BJ (cell line): ENCODE results near the gene RCN1. TPM values are rescaled to one million over a fixed set of nuclear protein-coding genes. Genes with fewer than 3 reads are reported as not detected.

ENCODE experiments used
- CTCF ChIA-PET: fragments of 350-600 bp; formaldehyde crosslinking; extraction: SDS; loops from one replicate; lab custom pipeline; 2021; ENCODE audit warnings: antibody characterized with exemption, inconsistent platforms; lab: Yijun Ruan, JAX
- POLR2A ChIA-PET: fragments of 300-600 bp; sonication (Branson Sonifier 250); formaldehyde crosslinking; extraction: SDS; loops from one replicate; lab custom pipeline; 2021; ENCODE audit warnings: antibody characterized with exemption; lab: Charles Lee
- DNase-seq: peaks from one replicate; pipeline ENCODE4 v3.0.0-alpha.2; 2011; ENCODE audit warnings: low read depth
- H3K27me3 ChIP-seq: 2 replicates; pipeline ENCODE4 v1.6.0; 2011; ENCODE audit warnings: low read length; ENCODE audit not compliant: control insufficient read depth, insufficient read depth
- H3K36me3 ChIP-seq: 2 replicates; pipeline ENCODE4 v1.5.1; 2011; ENCODE audit warnings: low read length; ENCODE audit not compliant: control insufficient read depth, insufficient read depth
- H3K4me3 ChIP-seq: 2 replicates; pipeline ENCODE4 v1.5.1; 2011; ENCODE audit warnings: low read depth, mild to moderate bottlenecking, control low read depth, low read length
- polyA plus RNA-seq: library from polyadenylated mRNA; depleted of rRNA; stranded (reverse); fragments of >200 nt; gene quantifications from 2 replicates; pipeline ENCODE4 v1.2.3, GENCODE V29; 2011
- TF ChIP-seq, protein P1 (sequence below): IDR thresholded peaks from 2 replicates; pipeline ENCODE4 v1.5.1; 2011; ENCODE audit warnings: low read depth, mild to moderate bottlenecking, control low read depth, inconsistent platforms, low read length, moderate library complexity; ENCODE audit not compliant: insufficient read depth

RCN1 gene
- polyA plus RNA-seq, 1 experiment = 131 TPM

DNA sequence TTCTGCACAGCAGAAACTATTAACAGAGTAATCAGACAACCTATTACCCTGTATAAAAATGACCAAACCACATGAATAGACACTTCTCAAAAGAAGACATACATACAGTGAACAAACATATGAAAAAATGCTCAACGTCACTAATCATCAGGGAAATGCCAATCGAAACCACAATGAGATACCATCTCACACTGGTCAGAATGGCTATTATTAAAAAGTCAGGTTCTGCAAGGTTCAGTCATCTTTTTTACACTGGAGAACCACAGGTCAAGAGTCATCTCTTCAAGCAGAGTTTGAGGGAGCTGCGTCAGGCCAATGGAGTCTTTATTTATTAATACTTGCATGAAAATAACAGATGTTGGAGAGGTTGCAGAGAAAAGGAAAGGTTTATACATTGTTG is 40.4 kb downstream of the RCN1 start:
- CTCF ChIA-PET = no interaction called here
- Histone ChIP-seq H3K36me3 (no peaks in the 10 kb centered on the region), H3K4me3 (no peak overlapping the region), H3K27me3 (peaks cover 3% of the 10 kb centered on the region)
- DNase-seq = no peak
- TF ChIP-seq, protein P1, sequence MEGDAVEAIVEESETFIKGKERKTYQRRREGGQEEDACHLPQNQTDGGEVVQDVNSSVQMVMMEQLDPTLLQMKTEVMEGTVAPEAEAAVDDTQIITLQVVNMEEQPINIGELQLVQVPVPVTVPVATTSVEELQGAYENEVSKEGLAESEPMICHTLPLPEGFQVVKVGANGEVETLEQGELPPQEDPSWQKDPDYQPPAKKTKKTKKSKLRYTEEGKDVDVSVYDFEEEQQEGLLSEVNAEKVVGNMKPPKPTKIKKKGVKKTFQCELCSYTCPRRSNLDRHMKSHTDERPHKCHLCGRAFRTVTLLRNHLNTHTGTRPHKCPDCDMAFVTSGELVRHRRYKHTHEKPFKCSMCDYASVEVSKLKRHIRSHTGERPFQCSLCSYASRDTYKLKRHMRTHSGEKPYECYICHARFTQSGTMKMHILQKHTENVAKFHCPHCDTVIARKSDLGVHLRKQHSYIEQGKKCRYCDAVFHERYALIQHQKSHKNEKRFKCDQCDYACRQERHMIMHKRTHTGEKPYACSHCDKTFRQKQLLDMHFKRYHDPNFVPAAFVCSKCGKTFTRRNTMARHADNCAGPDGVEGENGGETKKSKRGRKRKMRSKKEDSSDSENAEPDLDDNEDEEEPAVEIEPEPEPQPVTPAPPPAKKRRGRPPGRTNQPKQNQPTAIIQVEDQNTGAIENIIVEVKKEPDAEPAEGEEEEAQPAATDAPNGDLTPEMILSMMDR = no peak
- POLR2A ChIA-PET = no interaction called here

DNA sequence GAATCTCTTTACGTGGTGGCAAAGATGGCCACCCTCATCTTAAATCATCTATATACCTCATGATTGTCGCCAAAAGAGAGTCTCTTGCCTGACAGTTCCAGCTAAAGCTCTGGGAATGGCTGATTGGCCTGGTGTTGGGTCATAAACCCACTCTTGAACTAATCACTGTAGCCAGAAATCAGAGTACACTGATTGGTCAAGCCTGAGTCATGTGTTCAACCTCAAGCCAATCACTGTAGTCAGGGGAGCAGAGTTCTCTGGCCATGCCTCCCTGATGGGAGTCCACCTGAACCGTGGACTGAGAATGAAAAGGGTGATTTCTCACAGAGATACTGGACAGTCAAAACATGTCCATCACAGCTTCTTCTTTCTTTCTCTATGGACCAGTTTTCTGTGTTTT is 45.8 kb downstream of the RCN1 start:
- Histone ChIP-seq H3K4me3 (no peak overlapping the region), H3K27me3 (no peaks in the 10 kb centered on the region), H3K36me3 (no peaks in the 10 kb centered on the region)
- no peak for DNase-seq
- TF ChIP-seq, protein P1 = no peak
- POLR2A ChIA-PET = no interaction called here
- CTCF ChIA-PET = interaction anchor here (0.7 to 1.7 kb wide), 5 partner anchors 9 to 36 kb away, joined by 3 to 4 read pairs (median 3); no protein-coding TSS in a partner anchor

DNA sequence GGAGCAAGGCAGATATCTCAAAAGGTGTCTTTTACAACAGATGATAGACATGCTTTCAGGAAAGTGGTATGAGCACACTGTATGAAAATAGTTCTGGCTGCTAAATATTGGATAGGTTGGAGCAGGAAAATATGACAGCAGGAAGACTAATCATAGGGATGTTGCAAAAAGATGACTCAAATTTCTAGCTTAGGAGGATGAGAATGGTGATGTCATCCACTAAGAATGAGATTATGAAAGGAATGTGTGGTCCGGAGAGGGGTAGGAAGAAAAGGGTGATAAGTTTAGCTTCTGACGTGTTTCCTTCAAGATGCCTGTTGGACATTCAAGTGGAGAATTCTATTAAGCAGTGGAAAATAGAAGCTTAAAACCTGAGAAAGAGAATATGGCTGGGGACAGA is 46.4 kb downstream of the RCN1 start:
- CTCF ChIA-PET = interaction anchor here (0.8 to 1.7 kb wide), 6 partner anchors 10 to 39 kb away, joined by 3 to 4 read pairs (median 4); no protein-coding TSS in a partner anchor
- Histone ChIP-seq H3K4me3 (no peak overlapping the region), H3K27me3 (no peaks in the 10 kb centered on the region), H3K36me3 (no peaks in the 10 kb centered on the region)
- peak; percentile 93 for DNase-seq
- POLR2A ChIA-PET = interaction anchor here (0.6 kb wide), 1 partner anchor 46 kb away, joined by 3 read pairs; no protein-coding TSS in a partner anchor
- TF ChIP-seq, protein P1 = no peak

DNA sequence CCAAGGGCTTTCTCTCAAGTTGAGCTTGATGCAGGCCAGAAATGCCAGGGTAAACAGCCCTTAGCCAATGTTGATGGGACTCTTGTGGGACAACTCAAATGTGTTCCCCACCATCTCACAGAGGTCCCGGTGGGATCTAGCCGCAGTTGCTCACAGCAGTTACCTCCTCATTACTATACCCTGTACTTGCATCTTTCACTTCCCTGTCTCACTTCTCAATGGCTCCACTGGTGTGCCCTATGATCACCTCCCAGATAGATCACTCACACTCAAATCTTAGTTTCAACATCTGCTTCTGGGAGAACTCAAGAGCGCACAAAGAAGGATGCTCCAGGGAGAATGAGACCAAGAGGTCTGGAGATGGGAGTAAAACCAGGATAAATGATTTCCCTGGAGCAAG is 47.0 kb downstream of the RCN1 start:
- Histone ChIP-seq H3K36me3 (no peaks in the 10 kb centered on the region), H3K4me3 (no peak overlapping the region), H3K27me3 (no peaks in the 10 kb centered on the region)
- ChIA-PET POLR2A (no interaction called here), CTCF (interaction anchor here (0.8 to 1.7 kb wide), 4 partner anchors 10 to 38 kb away, joined by 3 to 4 read pairs (median 4); no protein-coding TSS in a partner anchor)
- DNase-seq = no peak
- TF ChIP-seq, protein P1 = no peak

DNA sequence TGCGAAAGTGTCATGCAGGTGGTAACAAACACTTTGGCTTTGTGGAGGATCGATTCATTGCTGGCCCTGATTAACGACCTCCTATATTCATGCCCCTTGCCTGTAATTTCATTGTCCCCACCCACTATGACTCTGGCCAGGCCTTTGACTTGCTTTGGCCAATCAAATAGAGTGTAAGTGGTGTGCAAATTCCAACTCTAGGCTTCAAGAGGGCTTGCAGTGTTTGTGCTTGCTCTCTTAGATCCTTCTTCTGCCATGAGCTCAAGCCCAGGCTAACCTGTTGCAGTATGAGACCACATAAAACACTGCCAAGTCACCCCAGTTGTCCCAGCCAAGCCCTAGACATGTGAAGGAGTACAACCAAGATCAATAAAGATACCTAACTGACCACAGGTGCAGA is 48.0 kb downstream of the RCN1 start:
- H3K36me3 ChIP-seq = no peaks in the 10 kb centered on the region
- no peak for DNase-seq
- TF ChIP-seq, protein P1 = no peak
- ChIA-PET CTCF (interaction anchor here (0.6 to 1.3 kb wide), 2 partner anchors 14 to 85 kb away, joined by 3 to 4 read pairs; no protein-coding TSS in a partner anchor), POLR2A (no interaction called here)
- H3K4me3 ChIP-seq = no peak overlapping the region
- H3K27me3 ChIP-seq = no peaks in the 10 kb centered on the region
